ENCODE measurements around the gene TCF7L1. TPM values are rescaled to one million over a fixed set of nuclear protein-coding genes. Genes with fewer than 3 reads are reported as not detected.

Gene TCF7L1
- total RNA-seq, 4 donors from 2014 or later = 1.1 to 3.9 (median 2.8) TPM

DNA sequence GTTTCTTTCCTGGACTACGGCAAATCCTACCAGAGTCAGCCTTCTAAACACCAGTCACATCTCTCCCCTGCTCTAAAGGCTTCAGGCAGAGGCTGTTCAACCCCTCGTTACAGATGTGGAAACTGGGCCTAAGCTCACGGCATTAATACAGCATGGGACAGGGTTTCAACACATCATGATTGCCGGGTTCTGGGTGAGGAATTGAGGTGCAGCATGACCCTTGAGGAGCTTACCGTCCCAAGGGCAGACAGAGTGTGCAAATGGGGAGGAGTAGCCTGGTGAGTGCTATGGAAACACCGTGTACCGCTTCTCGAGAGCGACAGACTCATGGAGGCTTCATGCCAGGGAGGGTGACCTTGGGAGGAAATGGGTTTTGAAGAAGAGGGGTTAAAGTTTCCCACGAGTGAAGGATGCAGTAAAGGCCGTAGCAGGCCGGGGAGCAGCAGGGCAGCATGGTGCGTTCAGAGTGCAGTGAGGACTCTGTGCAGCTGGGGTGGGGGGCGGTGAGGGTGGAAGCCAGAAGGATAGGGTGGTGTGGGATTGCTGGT, 143.5 kb downstream of the TCF7L1 start:
- Histone ChIP-seq H3K9me3 (no peaks in the 10 kb centered on the region), H3K27ac (peak overlapping the region; percentile 20 to 61 (median 38)), H3K4me1 (peaks cover 13 to 19% of the 10 kb centered on the region in 2 donors), H3K36me3 (no peaks in the 10 kb centered on the region), H3K4me3 (peak overlapping the region in 3 of 4 donors; percentile 21 to 34 (median 26)), H3K27me3 (no peaks in the 10 kb centered on the region)
- ATAC-seq (peak in 1 of 2 donors; percentile 32), DNase-seq (no peak)
- in situ Hi-C loops (cut with MboI; ENCODE audit: low sequenced_read_pairs in 4 of 4) = loop anchor here in 1 of 4 donors (10.0 to 25.0 kb wide), 2 partner anchors 152 to 789 kb away; no protein-coding TSS in a partner anchor
- intact Hi-C loops (cut with DNase I; ENCODE audit: low total_unique reads) = no loop called here
- TF ChIP-seq, protein P1, sequence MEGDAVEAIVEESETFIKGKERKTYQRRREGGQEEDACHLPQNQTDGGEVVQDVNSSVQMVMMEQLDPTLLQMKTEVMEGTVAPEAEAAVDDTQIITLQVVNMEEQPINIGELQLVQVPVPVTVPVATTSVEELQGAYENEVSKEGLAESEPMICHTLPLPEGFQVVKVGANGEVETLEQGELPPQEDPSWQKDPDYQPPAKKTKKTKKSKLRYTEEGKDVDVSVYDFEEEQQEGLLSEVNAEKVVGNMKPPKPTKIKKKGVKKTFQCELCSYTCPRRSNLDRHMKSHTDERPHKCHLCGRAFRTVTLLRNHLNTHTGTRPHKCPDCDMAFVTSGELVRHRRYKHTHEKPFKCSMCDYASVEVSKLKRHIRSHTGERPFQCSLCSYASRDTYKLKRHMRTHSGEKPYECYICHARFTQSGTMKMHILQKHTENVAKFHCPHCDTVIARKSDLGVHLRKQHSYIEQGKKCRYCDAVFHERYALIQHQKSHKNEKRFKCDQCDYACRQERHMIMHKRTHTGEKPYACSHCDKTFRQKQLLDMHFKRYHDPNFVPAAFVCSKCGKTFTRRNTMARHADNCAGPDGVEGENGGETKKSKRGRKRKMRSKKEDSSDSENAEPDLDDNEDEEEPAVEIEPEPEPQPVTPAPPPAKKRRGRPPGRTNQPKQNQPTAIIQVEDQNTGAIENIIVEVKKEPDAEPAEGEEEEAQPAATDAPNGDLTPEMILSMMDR (IDR thresholded peaks at IDR 0.05 in 4 of 5, conservative IDR thresholded peaks at IDR 0.05 in 1 of 5) = no peak
- TF ChIP-seq POLR2A (IDR thresholded peaks at IDR 0.05) = no peak

GRCh38 chr2:85277416-85278158, 144.4 kb downstream of the TCF7L1 start:
- ATAC-seq (peak; percentile 17 to 31), DNase-seq (no peak)
- H3K27ac ChIP-seq = peak overlapping the region; percentile 37 to 53 (median 44)
- no peaks in the 10 kb centered on the region for H3K36me3 ChIP-seq
- in situ Hi-C loops (cut with MboI; ENCODE audit: low sequenced_read_pairs in 4 of 4) (loop anchor here in 1 of 4 donors (10.0 to 25.0 kb wide), 2 partner anchors 153 to 790 kb away; no protein-coding TSS in a partner anchor), intact Hi-C loops (cut with DNase I; ENCODE audit: low total_unique reads) (loop anchor here (2.0 kb wide), 1 partner anchor 29 kb away; no protein-coding TSS in a partner anchor)
- H3K27me3 ChIP-seq = no peaks in the 10 kb centered on the region
- H3K4me1 ChIP-seq = peaks cover 13 to 19% of the 10 kb centered on the region in 2 donors
- TF ChIP-seq, protein P1 (IDR thresholded peaks at IDR 0.05 in 4 of 5, conservative IDR thresholded peaks at IDR 0.05 in 1 of 5) = no peak
- TF ChIP-seq POLR2A (IDR thresholded peaks at IDR 0.05) = no peak
- H3K4me3 ChIP-seq = no peak overlapping the region
- no peaks in the 10 kb centered on the region for H3K9me3 ChIP-seq

DNA sequence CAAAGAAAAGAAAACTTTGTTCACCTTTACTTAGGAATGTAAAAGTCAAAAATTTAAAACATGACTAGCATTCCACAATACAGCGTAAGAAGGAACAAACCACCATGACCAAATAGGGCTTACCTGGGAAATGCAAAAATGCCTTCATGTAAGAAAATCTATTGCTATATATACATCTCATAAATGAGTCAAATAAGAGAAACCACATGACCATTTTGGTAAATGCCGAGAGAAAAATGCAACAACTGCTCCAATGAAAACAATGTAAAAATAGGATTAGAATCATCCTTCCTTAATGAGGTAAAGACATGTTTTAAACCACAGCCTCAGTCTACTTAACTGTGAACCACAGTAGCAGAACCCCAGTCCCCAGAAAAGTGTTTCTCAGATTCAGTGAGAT, 145.2 kb downstream of the TCF7L1 start:
- in situ Hi-C loops (cut with MboI; ENCODE audit: low sequenced_read_pairs in 4 of 4) = loop anchor here in 1 of 4 donors (10.0 to 25.0 kb wide), 2 partner anchors 154 to 791 kb away; no protein-coding TSS in a partner anchor
- no peak for TF ChIP-seq POLR2A (IDR thresholded peaks at IDR 0.05)
- TF ChIP-seq, protein P1 (IDR thresholded peaks at IDR 0.05 in 4 of 5, conservative IDR thresholded peaks at IDR 0.05 in 1 of 5) = no peak
- Histone ChIP-seq H3K4me1 (peaks cover 13 to 19% of the 10 kb centered on the region in 2 donors), H3K4me3 (no peak overlapping the region), H3K9me3 (no peaks in the 10 kb centered on the region), H3K27me3 (no peaks in the 10 kb centered on the region), H3K36me3 (no peaks in the 10 kb centered on the region), H3K27ac (peak overlapping the region in 3 of 4 donors; percentile 37 to 53 (median 43))
- ATAC-seq = no peak
- intact Hi-C loops (cut with DNase I; ENCODE audit: low total_unique reads) = loop anchor here (2.0 kb wide), 1 partner anchor 30 kb away; no protein-coding TSS in a partner anchor
- no peak for DNase-seq

- DNase-seq (no peak), ATAC-seq (no peak)
- intact Hi-C loops (cut with DNase I; ENCODE audit: low total_unique reads) = no loop called here
- Histone ChIP-seq H3K27ac (no peak overlapping the region), H3K4me3 (no peak overlapping the region), H3K4me1 (peaks cover 8 to 15% of the 10 kb centered on the region in 2 donors), H3K36me3 (no peaks in the 10 kb centered on the region), H3K9me3 (no peaks in the 10 kb centered on the region), H3K27me3 (no peaks in the 10 kb centered on the region)
- no peak for TF ChIP-seq POLR2A (IDR thresholded peaks at IDR 0.05)
- TF ChIP-seq, protein P1 (IDR thresholded peaks at IDR 0.05 in 4 of 5, conservative IDR thresholded peaks at IDR 0.05 in 1 of 5) = no peak
- in situ Hi-C loops (cut with MboI; ENCODE audit: low sequenced_read_pairs in 4 of 4) = loop anchor here in 3 of 4 donors (5.0 to 25.0 kb wide), 4 partner anchors 144 to 794 kb away; no protein-coding TSS in a partner anchor
These were observed 148.4 kb downstream of the TCF7L1 start for GRCh38 chr2:85281553-85281952.
